Activated CD4-positive, alpha-beta memory T cell treated with anti-CD3 and anti-CD28 coated beads, Interleukin-2, amount 10 ng/mL, durations not matched to agents 7 days and 5 days (primary cell): ENCODE results near the gene CEMIP2. TPM values are rescaled to one million over a fixed set of nuclear protein-coding genes. Genes with fewer than 3 reads are reported as not detected.

Experiments used
- CTCF ChIA-PET: fragments of 350-600 bp; sonication (Branson Sonifier 250); formaldehyde crosslinking; loops from one replicate; lab custom pipeline; 2021; ENCODE audit warnings: antibody characterized with exemption, inconsistent platforms; lab: Charles Lee
- POLR2A ChIA-PET: fragments of 350-600 bp; sonication (Branson Sonifier 250); formaldehyde crosslinking; loops from one replicate; lab custom pipeline; 2021; ENCODE audit warnings: antibody characterized with exemption; lab: Charles Lee
- DNase-seq: peaks from one replicate; pipeline ENCODE4 v3.0.0-alpha.2; 2020
- H3K27ac Mint-ChIP-seq: one replicate; pipeline ENCODE4 v1.8.0; 2021; ENCODE audit warnings: mild to moderate bottlenecking, mixed read lengths
- H3K27me3 Mint-ChIP-seq: one replicate; pipeline ENCODE4 v1.8.0; 2021; ENCODE audit warnings: mixed read lengths
- H3K36me3 Mint-ChIP-seq: one replicate; pipeline ENCODE4 v1.8.0; 2021; ENCODE audit warnings: low read depth, mixed read lengths
- H3K4me1 Mint-ChIP-seq: one replicate; pipeline ENCODE4 v1.8.0; 2021; ENCODE audit warnings: mixed read lengths
- H3K4me3 Mint-ChIP-seq: one replicate; pipeline ENCODE4 v1.8.0; 2021; ENCODE audit warnings: mild to moderate bottlenecking, mixed read lengths
- H3K9me3 Mint-ChIP-seq: one replicate; pipeline ENCODE4 v1.8.0; 2021; ENCODE audit warnings: mixed read lengths
- total RNA-seq, 2 experiments: library from RNA; stranded (reverse); gene quantifications; one replicate each; pipeline ENCODE4 v1.2.3, GENCODE V29; 2021

Gene CEMIP2
- total RNA-seq, 2 experiments from 2014 or later, result 137 to 140 TPM

DNA sequence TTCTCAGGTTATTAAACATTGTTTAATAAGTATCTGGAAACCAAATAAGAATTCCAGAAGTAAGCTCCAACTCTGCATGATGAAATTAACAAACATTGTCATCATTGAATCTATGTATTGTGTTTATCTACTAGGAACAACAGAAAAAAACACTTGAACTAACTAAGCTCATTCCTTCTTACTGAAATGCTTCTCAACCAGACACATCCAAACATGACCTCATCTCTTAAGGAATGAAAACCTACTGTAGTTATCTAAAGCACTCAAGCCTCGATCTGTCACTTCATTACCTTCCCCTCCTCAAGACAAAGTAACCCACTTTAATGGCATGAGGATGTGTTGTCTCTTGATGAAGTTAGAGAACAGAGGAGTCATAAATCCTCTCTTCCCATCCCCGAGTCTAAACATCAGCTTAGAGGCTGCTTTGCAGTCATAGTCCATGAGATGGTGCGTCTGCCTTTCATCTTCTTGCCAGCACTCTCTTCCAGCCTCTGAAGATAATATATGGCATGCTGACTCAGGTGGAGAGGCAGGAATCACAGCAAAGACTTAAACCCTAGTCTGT lies 86.5 kb downstream of the CEMIP2 start:
- Mint-ChIP-seq H3K4me1 (peaks cover 67% of the 10 kb centered on the region), H3K9me3 (no peaks in the 10 kb centered on the region), H3K27ac (no peak overlapping the region), H3K36me3 (peaks cover 76% of the 10 kb centered on the region), H3K27me3 (no peaks in the 10 kb centered on the region), H3K4me3 (no peak overlapping the region)
- CTCF ChIA-PET, result interaction anchor here (0.9 to 1.1 kb wide), 2 partner anchors 33 to 76 kb away, joined by 4 to 5 read pairs; no protein-coding TSS in a partner anchor
- DNase-seq, result no peak
- POLR2A ChIA-PET, result interaction anchor here (0.9 to 5.3 kb wide), 5 partner anchors 18 to 102 kb away, joined by 3 to 38 read pairs (median 3); no protein-coding TSS in a partner anchor

DNA sequence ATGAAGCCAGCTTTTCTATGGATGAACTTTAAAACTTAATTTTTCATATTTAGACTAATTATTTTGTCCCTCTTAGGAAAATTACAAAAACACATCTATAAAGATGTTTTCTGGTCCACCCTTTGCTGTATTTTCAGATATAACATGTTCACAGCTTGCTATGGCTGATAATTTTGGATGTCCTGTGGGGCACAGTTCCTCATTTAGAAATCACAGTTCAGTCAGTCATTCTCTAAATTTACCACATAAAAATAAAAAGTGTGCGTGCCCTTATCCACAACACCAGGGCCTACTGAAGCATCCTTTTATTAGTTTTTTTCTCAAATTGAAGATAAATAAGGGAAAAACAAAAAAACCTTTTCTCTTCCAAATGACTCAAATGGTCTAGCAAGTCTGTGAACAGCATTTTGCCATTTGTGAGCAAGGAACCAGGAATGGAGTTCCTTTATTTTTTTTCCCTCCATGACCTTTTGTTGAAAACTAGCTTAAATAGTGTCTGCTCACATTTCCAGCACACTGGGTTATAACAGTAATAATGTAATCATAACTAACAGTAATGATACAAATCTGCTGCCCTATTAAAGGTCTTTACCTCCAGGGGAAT lies 87.1 kb downstream of the CEMIP2 start:
- Mint-ChIP-seq H3K27ac (no peak overlapping the region), H3K27me3 (no peaks in the 10 kb centered on the region), H3K4me3 (no peak overlapping the region), H3K9me3 (no peaks in the 10 kb centered on the region), H3K4me1 (peaks cover 66% of the 10 kb centered on the region), H3K36me3 (peaks cover 74% of the 10 kb centered on the region)
- CTCF ChIA-PET, result interaction anchor here (0.9 kb wide), 1 partner anchor 76 kb away, joined by 4 read pairs; no protein-coding TSS in a partner anchor
- DNase-seq, result no peak
- POLR2A ChIA-PET, result interaction anchor here (1.1 to 5.3 kb wide), 3 partner anchors 17 to 88 kb away, joined by 3 to 38 read pairs (median 3); no protein-coding TSS in a partner anchor

DNA sequence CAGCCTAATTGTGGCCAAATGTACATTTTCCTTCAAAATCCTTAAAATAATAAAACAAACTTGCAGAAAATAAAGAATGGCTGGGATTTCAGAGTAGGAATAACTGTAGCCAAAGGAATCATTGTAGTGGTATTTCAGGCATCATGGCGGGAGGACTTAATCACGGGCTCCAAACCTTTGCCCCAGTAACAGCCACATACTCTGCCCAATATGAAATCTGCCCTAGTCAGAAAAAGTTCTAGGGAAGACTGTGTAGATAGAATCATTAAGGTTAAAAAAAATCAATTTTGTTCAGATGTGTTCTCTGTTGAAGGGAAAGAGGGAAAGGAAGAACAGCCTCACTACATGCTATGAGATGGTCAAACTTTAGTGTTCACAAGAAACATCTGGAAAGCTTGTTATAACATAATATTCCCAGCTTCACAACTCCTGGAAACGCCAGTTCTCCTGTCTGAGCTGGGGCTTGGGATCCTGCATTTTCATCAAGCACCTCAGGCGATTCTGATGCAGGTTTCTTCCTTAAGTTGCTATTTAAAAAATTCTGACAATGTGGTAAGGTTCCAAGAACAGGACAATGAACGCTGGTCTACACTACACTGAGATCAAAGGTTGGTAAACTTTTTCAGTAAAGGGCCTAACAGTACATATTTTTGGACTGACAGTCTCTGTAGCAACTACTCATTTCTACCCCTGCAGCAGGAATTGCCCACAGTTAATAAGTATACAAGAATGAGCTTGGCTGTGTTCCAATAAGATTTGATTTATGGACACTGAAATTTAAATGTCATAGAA lies 87.9 kb downstream of the CEMIP2 start:
- Mint-ChIP-seq H3K4me1 (peaks cover 58% of the 10 kb centered on the region), H3K4me3 (no peak overlapping the region), H3K9me3 (no peaks in the 10 kb centered on the region), H3K27ac (no peak overlapping the region), H3K27me3 (no peaks in the 10 kb centered on the region), H3K36me3 (peaks cover 66% of the 10 kb centered on the region)
- ChIA-PET POLR2A (interaction anchor here (1.1 kb wide), 1 partner anchor 42 kb away, joined by 3 read pairs; no protein-coding TSS in a partner anchor), CTCF (interaction anchor here (0.9 to 2.7 kb wide), 2 partner anchors 33 to 75 kb away, joined by 4 to 6 read pairs; no protein-coding TSS in a partner anchor)
- no peak for DNase-seq

DNA sequence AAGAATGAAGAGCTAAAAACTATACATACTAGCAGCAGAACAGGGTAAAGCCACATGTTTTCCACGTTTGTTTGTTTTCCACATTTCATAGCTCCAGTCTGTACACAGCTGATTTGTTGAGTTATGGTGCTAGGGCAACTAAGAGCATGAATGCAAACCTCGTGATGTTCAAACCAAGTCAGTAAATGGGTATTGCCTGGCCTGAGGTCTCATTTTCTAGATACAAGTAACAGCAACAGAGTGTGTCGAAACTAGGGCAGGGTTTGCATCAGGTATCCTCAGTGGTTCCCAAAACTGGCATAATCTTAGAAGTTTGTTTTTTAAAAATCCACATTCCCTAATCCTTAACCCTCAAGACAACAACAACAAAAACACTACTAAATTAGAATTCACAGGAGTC lies 89.3 kb downstream of the CEMIP2 start:
- no peak for DNase-seq
- Mint-ChIP-seq H3K4me1 (peaks cover 44% of the 10 kb centered on the region), H3K27ac (no peak overlapping the region), H3K36me3 (peaks cover 52% of the 10 kb centered on the region), H3K4me3 (no peak overlapping the region), H3K9me3 (no peaks in the 10 kb centered on the region), H3K27me3 (no peaks in the 10 kb centered on the region)
- ChIA-PET POLR2A (interaction anchor here (1.1 kb wide), 1 partner anchor 10 kb away, joined by 3 read pairs; no protein-coding TSS in a partner anchor), CTCF (interaction anchor here (2.7 kb wide), 1 partner anchor 32 kb away, joined by 6 read pairs; no protein-coding TSS in a partner anchor)

DNA sequence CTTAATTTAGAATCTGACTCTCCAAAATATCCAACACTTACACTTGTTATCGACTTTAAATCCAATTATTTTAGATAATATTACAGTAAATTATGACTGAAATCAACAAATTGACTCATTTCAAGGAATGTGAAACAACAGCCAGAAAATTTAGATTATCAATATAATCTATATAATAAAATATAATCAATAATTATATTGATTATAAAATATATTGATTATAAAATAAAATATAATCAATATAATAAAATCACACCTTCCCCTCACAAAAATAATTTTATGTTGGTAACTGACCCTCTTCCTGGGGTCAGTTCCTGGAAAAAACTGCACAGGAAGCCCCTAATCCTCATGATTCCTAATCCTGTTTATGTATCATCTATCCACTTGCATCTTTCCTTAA lies 91.1 kb downstream of the CEMIP2 start:
- H3K4me1 Mint-ChIP-seq, result peaks cover 34% of the 10 kb centered on the region
- H3K9me3 Mint-ChIP-seq, result no peaks in the 10 kb centered on the region
- ChIA-PET CTCF (no interaction called here), POLR2A (interaction anchor here (0.9 kb wide), 1 partner anchor 12 kb away, joined by 3 read pairs; no protein-coding TSS in a partner anchor)
- H3K27me3 Mint-ChIP-seq, result no peaks in the 10 kb centered on the region
- H3K27ac Mint-ChIP-seq, result no peak overlapping the region
- H3K36me3 Mint-ChIP-seq, result peaks cover 42% of the 10 kb centered on the region
- no peak overlapping the region for H3K4me3 Mint-ChIP-seq
- DNase-seq, result no peak

DNA sequence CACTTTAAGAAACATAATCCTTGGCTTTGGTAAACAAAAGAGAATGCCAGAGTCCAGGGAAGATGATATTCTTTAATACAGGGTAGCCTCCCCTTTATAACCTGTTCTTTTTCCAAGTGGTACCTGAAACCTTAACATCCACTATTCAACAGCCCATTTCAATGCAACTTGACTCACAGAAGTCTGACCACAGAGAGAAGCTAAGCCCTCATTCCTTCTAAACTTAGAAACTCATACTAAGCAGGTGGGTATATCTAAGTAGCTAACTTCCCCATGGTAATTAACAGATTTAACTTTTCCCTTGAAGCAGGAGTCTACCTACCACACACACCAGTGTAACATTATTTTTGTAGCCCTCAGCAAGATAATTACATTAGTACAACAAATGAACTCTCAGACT lies 91.9 kb downstream of the CEMIP2 start:
- Mint-ChIP-seq H3K4me1 (peaks cover 28% of the 10 kb centered on the region), H3K27ac (no peak overlapping the region), H3K27me3 (no peaks in the 10 kb centered on the region), H3K4me3 (no peak overlapping the region), H3K9me3 (no peaks in the 10 kb centered on the region), H3K36me3 (peaks cover 34% of the 10 kb centered on the region)
- ChIA-PET CTCF (interaction anchor here (0.6 kb wide), 1 partner anchor 887 kb away, joined by 5 read pairs; no protein-coding TSS in a partner anchor), POLR2A (interaction anchor here (0.9 kb wide), 1 partner anchor 9 kb away, joined by 3 read pairs; no protein-coding TSS in a partner anchor)
- DNase-seq, result no peak

DNA sequence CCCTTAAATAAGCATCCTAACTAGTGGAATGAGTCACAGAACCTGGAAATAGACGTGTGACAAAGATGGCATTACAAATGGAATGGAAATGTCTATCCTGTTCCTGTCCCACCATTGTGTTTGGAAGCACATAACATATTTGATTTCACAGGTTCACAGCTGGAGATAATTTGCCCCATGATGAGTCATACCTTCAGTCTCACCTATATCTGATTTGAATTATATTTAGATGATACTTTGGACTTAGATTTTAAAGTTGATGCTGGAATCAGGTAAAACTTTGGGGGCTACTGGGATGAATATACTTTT lies 92.5 kb downstream of the CEMIP2 start:
- peaks cover 28% of the 10 kb centered on the region for H3K4me1 Mint-ChIP-seq
- ChIA-PET POLR2A (interaction anchor here (0.6 to 0.9 kb wide), 2 partner anchors 9 to 36 kb away, joined by 3 to 4 read pairs; no protein-coding TSS in a partner anchor), CTCF (no interaction called here)
- no peaks in the 10 kb centered on the region for H3K27me3 Mint-ChIP-seq
- no peak overlapping the region for H3K27ac Mint-ChIP-seq
- no peak for DNase-seq
- no peak overlapping the region for H3K4me3 Mint-ChIP-seq
- no peaks in the 10 kb centered on the region for H3K9me3 Mint-ChIP-seq
- peaks cover 34% of the 10 kb centered on the region for H3K36me3 Mint-ChIP-seq

DNA sequence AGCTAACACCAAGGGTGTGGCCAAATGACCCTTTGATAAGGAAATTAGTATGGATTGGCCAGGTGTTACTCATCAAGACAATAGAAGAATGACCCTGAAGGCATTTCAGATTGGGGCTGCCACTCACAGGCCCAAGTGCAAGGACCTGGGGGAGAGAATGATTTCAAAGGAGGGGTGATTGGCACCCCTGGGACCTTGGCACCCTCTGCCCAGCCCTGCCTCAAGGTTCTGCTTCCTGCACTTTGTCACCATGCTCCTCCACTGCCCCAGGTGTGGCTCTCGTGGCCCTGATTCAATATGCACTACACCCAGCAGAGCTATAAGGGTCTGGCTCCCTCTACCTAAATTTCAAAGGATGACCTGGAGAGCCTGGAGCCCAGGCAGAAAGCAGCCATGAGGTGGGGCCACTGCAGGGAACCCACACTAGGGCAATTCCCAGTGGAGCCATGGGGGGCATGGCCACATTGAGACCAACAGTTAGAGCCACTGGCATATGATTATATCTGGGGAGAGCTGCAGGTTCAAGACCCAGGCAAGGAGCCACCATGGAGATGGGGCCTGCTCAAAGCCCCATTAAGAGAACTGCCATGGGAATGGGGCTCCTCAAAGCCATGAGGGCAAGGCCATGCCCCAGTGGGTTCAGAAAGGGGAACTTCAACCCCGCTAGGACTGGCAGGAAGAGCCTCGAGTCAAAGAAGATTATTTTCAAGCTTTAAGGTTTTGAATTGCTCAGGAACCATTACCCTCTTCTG lies 93.0 kb downstream of the CEMIP2 start:
- DNase-seq, result no peak
- CTCF ChIA-PET, result no interaction called here
- POLR2A ChIA-PET, result interaction anchor here (0.6 to 0.9 kb wide), 2 partner anchors 10 to 36 kb away, joined by 3 to 4 read pairs; no protein-coding TSS in a partner anchor

DNA sequence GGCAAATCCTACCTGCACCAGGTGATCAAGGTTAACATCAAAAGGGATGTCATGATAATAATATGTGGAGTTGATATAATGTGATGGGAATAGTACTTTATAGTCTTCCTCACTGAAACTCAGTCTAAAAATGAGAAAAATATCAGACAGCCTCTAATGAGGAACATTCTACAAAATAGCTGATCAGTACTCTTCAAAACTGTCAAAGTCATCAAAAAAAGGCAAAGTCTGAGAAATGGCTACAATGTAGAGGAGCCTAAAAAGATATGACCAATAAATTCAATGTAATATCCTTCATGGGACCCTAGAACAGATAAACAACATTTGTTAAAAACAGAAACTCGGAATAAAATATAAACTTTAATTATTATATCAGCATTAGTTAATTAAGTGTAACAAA lies 95.7 kb downstream of the CEMIP2 start:
- ChIA-PET POLR2A (interaction anchor here (1.3 kb wide), 1 partner anchor 28 kb away, joined by 3 read pairs; no protein-coding TSS in a partner anchor), CTCF (no interaction called here)
- Mint-ChIP-seq H3K4me3 (no peak overlapping the region), H3K4me1 (peaks cover 8% of the 10 kb centered on the region), H3K36me3 (peaks cover 8% of the 10 kb centered on the region), H3K27ac (no peak overlapping the region), H3K27me3 (peaks cover 9% of the 10 kb centered on the region), H3K9me3 (no peaks in the 10 kb centered on the region)
- DNase-seq, result no peak

More for the DNA sequence above, 93.0 kb downstream of the CEMIP2 start:
- peaks cover 31% of the 10 kb centered on the region for H3K36me3 Mint-ChIP-seq
- no peak overlapping the region for H3K27ac Mint-ChIP-seq
- H3K4me3 Mint-ChIP-seq, result no peak overlapping the region
- H3K4me1 Mint-ChIP-seq, result peaks cover 27% of the 10 kb centered on the region
- no peaks in the 10 kb centered on the region for H3K27me3 Mint-ChIP-seq
- no peaks in the 10 kb centered on the region for H3K9me3 Mint-ChIP-seq

DNA sequence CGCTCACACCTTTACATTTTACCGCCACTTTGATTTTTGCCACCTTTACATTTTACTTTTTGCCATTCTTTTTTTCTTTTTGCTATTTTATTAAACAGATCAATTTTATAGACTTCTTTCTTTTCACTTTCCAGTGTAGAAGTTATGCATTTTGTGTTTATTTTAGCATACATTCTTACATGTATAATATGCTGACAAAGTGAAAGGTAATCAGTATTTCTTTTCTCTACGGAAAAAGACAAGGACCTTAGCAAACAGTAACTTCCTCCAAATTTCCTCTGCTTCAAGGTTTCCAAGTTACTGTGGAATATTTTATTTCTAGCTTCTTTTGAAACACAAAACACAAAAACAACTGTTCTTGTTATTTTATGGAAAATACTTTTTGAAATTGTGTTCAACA lies 97.0 kb downstream of the CEMIP2 start:
- H3K4me3 Mint-ChIP-seq, result no peak overlapping the region
- H3K27ac Mint-ChIP-seq, result no peak overlapping the region
- POLR2A ChIA-PET, result interaction anchor here (1.3 kb wide), 1 partner anchor 27 kb away, joined by 3 read pairs; no protein-coding TSS in a partner anchor
- no peaks in the 10 kb centered on the region for H3K4me1 Mint-ChIP-seq
- CTCF ChIA-PET, result no interaction called here
- no peaks in the 10 kb centered on the region for H3K36me3 Mint-ChIP-seq
- peaks cover 9% of the 10 kb centered on the region for H3K27me3 Mint-ChIP-seq
- no peak for DNase-seq
- H3K9me3 Mint-ChIP-seq, result no peaks in the 10 kb centered on the region

DNA sequence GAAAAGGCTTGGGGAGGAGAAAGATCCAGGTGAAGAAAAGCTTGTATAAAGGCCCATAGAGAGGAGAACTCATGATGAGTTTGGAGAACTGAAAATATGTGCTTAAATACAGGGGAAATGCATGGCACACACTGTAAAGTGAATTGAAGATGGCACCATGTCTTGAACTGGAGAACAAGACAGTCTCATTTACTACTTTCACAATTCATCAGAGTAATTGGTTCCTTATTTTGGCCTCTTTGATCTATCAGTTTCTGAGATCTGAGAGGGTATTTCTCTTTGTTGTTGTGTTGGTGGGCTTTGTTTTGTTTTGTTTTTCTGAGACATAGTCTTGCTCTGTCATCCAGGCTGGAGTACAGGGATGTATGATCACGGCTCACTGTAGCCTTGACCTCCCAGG lies 98.2 kb downstream of the CEMIP2 start:
- ChIA-PET POLR2A (interaction anchor here (1.5 kb wide), 1 partner anchor 8 kb away, joined by 3 read pairs; no protein-coding TSS in a partner anchor), CTCF (interaction anchor here (1.0 kb wide), 1 partner anchor 42 kb away, joined by 3 read pairs; no protein-coding TSS in a partner anchor)
- H3K27ac Mint-ChIP-seq, result no peak overlapping the region
- peaks cover 9% of the 10 kb centered on the region for H3K27me3 Mint-ChIP-seq
- H3K9me3 Mint-ChIP-seq, result no peaks in the 10 kb centered on the region
- H3K4me1 Mint-ChIP-seq, result no peaks in the 10 kb centered on the region
- DNase-seq, result no peak
- no peak overlapping the region for H3K4me3 Mint-ChIP-seq
- H3K36me3 Mint-ChIP-seq, result no peaks in the 10 kb centered on the region
